HEK293T (cell line): Measurements from ENCODE around the gene SPOUT1.

ENCODE experiments used
- ARNT ChIP-seq: fragments of 450-650 bp; IDR thresholded peaks from 2 replicates; pipeline ENCODE4 v1.6.1; 2017; ENCODE audit warnings: mild to moderate bottlenecking
- BHLHE40 ChIP-seq: fragments of 450-650 bp; IDR thresholded peaks from 2 replicates; pipeline ENCODE4 v1.6.1; 2016; ENCODE audit warnings: mild to moderate bottlenecking, moderate library complexity, borderline replicate concordance
- CTBP1 ChIP-seq: fragments of 450-650 bp; IDR thresholded peaks from 2 replicates; pipeline ENCODE4 v1.6.1; 2016; ENCODE audit warnings: borderline replicate concordance
- ELF4 ChIP-seq: fragments of 450-650 bp; IDR thresholded peaks from 2 replicates; pipeline ENCODE4 v1.6.1; 2017; ENCODE audit warnings: antibody characterized with exemption
- FOXA1 ChIP-seq: fragments of 450-650 bp; IDR thresholded peaks from 2 replicates; pipeline ENCODE4 v1.6.1; 2016; ENCODE audit warnings: mild to moderate bottlenecking
- FOXK2 ChIP-seq: fragments of 450-650 bp; IDR thresholded peaks from 2 replicates; pipeline ENCODE4 v1.6.1; 2016; ENCODE audit warnings: mild to moderate bottlenecking
- FOXM1 ChIP-seq: fragments of 450-650 bp; IDR thresholded peaks from 2 replicates; pipeline ENCODE4 v1.6.1; 2017; ENCODE audit warnings: mild to moderate bottlenecking, borderline replicate concordance
- HDGF ChIP-seq: fragments of 450-650 bp; IDR thresholded peaks from 2 replicates; pipeline ENCODE4 v1.6.1; 2017; ENCODE audit warnings: antibody characterized with exemption, borderline replicate concordance
- L3MBTL2 ChIP-seq: fragments of 450-650 bp; conservative IDR thresholded peaks from 2 replicates; pipeline ENCODE4 v1.6.1; 2016; ENCODE audit warnings: mild to moderate bottlenecking
- SP1 ChIP-seq: fragments of 450-650 bp; IDR thresholded peaks from 2 replicates; pipeline ENCODE4 v1.6.1; 2017
- SUZ12 ChIP-seq: fragments of 450-650 bp; IDR thresholded peaks from 2 replicates; pipeline ENCODE4 v1.6.1; 2016; ENCODE audit warnings: mild to moderate bottlenecking
- ZNF384 ChIP-seq: fragments of 450-650 bp; IDR thresholded peaks from 2 replicates; pipeline ENCODE4 v1.6.1; 2016

DNA sequence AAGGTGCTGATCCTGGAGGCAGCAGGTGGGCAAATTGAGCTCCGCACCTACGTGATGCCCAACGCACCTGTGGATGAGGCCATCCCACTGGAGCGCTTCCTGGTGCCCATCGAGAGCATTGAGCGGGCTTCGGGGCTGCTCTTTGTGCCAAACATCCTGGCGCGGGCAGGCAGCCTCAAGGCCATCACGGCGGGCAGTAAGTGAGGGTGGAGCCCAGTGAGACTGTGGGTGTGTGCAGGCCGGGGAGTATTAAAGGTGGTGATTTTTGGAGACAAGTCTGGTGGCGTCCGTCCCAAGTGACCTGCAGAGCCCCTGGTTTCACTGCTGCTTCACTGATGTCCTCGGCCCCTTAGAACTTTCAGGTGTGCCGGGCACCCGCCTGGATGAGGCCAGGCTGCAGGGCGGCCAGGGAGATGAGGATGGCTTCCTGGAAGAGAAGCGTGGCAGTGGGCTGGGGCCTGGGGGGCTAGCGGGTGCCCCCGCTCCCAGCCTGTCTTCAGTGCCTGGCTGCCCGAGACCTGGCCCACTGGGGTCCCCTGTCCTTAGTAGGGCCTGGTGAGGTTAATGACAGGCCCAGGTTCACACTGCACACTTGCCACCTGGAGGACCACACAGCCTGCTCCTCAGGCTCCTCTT, 7.1 kb downstream of the SPOUT1 start:
- no peak for TF ChIP-seq ARNT
- TF ChIP-seq SP1, result no peak
- TF ChIP-seq SUZ12, result no peak
- no peak for TF ChIP-seq FOXK2
- TF ChIP-seq L3MBTL2, result no peak
- no peak for TF ChIP-seq HDGF
- no peak for TF ChIP-seq BHLHE40
- TF ChIP-seq CTBP1, result no peak
- TF ChIP-seq ZNF384, result no peak
- TF ChIP-seq FOXM1, result no peak
- TF ChIP-seq FOXA1, result no peak
- TF ChIP-seq ELF4, result no peak
